GM12892 (cell line): Measurements from ENCODE around the gene FXYD6.

ENCODE experiments used
- POLR2A ChIP-seq: IDR thresholded peaks from 2 replicates; pipeline ENCODE4 v1.6.1; 2011; ENCODE audit warnings: low read depth, low read length, control low read depth
- POLR2AphosphoS5 ChIP-seq: IDR thresholded peaks from 2 replicates; pipeline ENCODE4 v1.6.1; 2011; ENCODE audit warnings: low read depth, low read length, control low read depth
- TAF1 ChIP-seq: IDR thresholded peaks from 2 replicates; pipeline ENCODE4 v1.6.1; 2011; ENCODE audit warnings: low read depth, mild to moderate bottlenecking, control low read depth, low read length, borderline replicate concordance

- TF ChIP-seq TAF1 = no peak
- no peak for TF ChIP-seq POLR2AphosphoS5
- TF ChIP-seq POLR2A = no peak
Observed at GRCh38 chr11:117823294-117823945, 53.0 kb downstream of the FXYD6 start.
